Spinal cord (tissue), 4 donors: ENCODE results near the gene LIG1. TPM values are rescaled to one million over a fixed set of nuclear protein-coding genes. Genes with fewer than 3 reads are reported as not detected.

Source experiments
- polyA plus RNA-seq, 2 donors: library from polyadenylated mRNA; unstranded; fragments of 120-200 nt; gene quantifications; one replicate each; pipeline ENCODE4 v1.2.1, GENCODE V29; 2013; ENCODE audit not compliant: insufficient read length in 2 of 2
- total RNA-seq, 2 donors: library from RNA; depleted of rRNA in 1 of 2; stranded (reverse); fragments of 120-200 nt in 1 of 2; fragments of >200 nt in 1 of 2; gene quantifications; one replicate each; pipeline versions ENCODE4 v1.2.3 to v1.2.4, GENCODE V29; 2013 to 2014

The LIG1 gene
- total and polyA plus RNA-seq, 4 donors: 21.7 to 75.7 (median 51.2) TPM

Other genes starting within 250 kb of the LIG1 start
- under 1 TPM in 1 of 2 donors, not detected in 1; 0.50 TPM for gene BSPH1, start 178.2 kb downstream of the LIG1 start, total RNA-seq
- gene BSPH1, start 178.2 kb downstream of the LIG1 start, polyA plus RNA-seq: not detected
- gene ELSPBP1, start 175.7 kb downstream of the LIG1 start, total RNA-seq: under 1 TPM in 1 of 2 donors, not detected in 1; 0.40 TPM
- gene ELSPBP1, start 175.7 kb downstream of the LIG1 start, polyA plus RNA-seq: under 1 TPM; 0.29 to 0.48 TPM
- not detected for gene CABP5, start 126.3 kb downstream of the LIG1 start, total RNA-seq
- not detected for gene CABP5, start 126.3 kb downstream of the LIG1 start, polyA plus RNA-seq
- gene PLA2G4C, start 59.5 kb downstream of the LIG1 start, total RNA-seq: 10 to 100 TPM; 10.4 to 24.8 TPM
- gene PLA2G4C, start 59.5 kb downstream of the LIG1 start, polyA plus RNA-seq: 10 to 100 TPM; 12.1 to 16.3 TPM
- 1 to 10 TPM; 1.8 to 2.0 TPM for gene ZSWIM9, start 336 bp upstream of the LIG1 start, total RNA-seq
- 10 to 100 TPM; 10.3 to 13.2 TPM for gene ZSWIM9, start 336 bp upstream of the LIG1 start, polyA plus RNA-seq
- 10 to 100 TPM; 35.8 to 48.4 TPM for gene CARD8, start 85.6 kb upstream of the LIG1 start, total RNA-seq
- 10 to 100 TPM; 42.7 to 45.7 TPM for gene CARD8, start 85.6 kb upstream of the LIG1 start, polyA plus RNA-seq
- gene ZNF114, start 99.7 kb upstream of the LIG1 start, total RNA-seq: 10 to 100 TPM in 1 of 2 donors, 1 to 10 TPM in 1; 7.2 to 13.6 TPM
- 1 to 10 TPM; 6.2 to 6.3 TPM for gene ZNF114, start 99.7 kb upstream of the LIG1 start, polyA plus RNA-seq
- 10 to 100 TPM; 31.6 to 77.1 TPM for gene EMP3, start 155.2 kb upstream of the LIG1 start, total RNA-seq
- 10 to 100 TPM; 29.7 to 64.9 TPM for gene EMP3, start 155.2 kb upstream of the LIG1 start, polyA plus RNA-seq
- gene TMEM143, start 193.6 kb upstream of the LIG1 start, total RNA-seq: 1 to 10 TPM; 3.5 to 6.7 TPM
- gene TMEM143, start 193.6 kb upstream of the LIG1 start, polyA plus RNA-seq: 10 to 100 TPM; 10.0 to 14.7 TPM
- not detected for gene SYNGR4, start 194.0 kb upstream of the LIG1 start, total RNA-seq
- under 1 TPM; 0.35 to 0.76 TPM for gene SYNGR4, start 194.0 kb upstream of the LIG1 start, polyA plus RNA-seq
- gene KDELR1, start 221.2 kb upstream of the LIG1 start, total RNA-seq: 10 to 100 TPM; 44.6 to 86.8 TPM
- gene KDELR1, start 221.2 kb upstream of the LIG1 start, polyA plus RNA-seq: 100 to 1,000 TPM; 125 to 141 TPM
- 1 to 10 TPM; 2.6 to 6.3 TPM for gene GRIN2D, start 223.3 kb upstream of the LIG1 start, total RNA-seq
- 10 to 100 TPM; 30.9 to 32.0 TPM for gene GRIN2D, start 223.3 kb upstream of the LIG1 start, polyA plus RNA-seq